OCI-LY3 (cell line): ENCODE measurements around the gene VIL1.

ENCODE experiments used
- H2AFZ ChIP-seq: fragments of 200-600, 300-600 bp; shearing (Covaris generic); 2 replicates; pipeline ENCODE4 v1.6.0; 2014; ENCODE audit warnings: antibody characterized with exemption, low read depth, low read length
- H3K27ac ChIP-seq: fragments of 200-600, 300-600 bp; sonication (generic); 2 replicates; pipeline ENCODE4 v1.5.1; 2014; ENCODE audit warnings: mild to moderate bottlenecking, low read length, moderate library complexity, mixed read lengths
- H3K27me3 ChIP-seq: fragments of 200-600, 300-600 bp; sonication (generic); 2 replicates; pipeline ENCODE4 v1.6.1; 2014; ENCODE audit warnings: low read depth, low read length, mixed read lengths
- H3K36me3 ChIP-seq: fragments of 200-600, 300-600 bp; sonication (generic); replicated peaks from 2 replicates; pipeline ENCODE3; 2014; ENCODE audit warnings: low read depth, low read length, mixed read lengths
- H3K4me1 ChIP-seq: fragments of 300-600, 200-600 bp; sonication (generic); 2 replicates; pipeline ENCODE4 v1.6.1; 2014; ENCODE audit warnings: low read length, mixed read lengths
- H3K4me2 ChIP-seq: fragments of 200-600, 300-600 bp; sonication (generic); 2 replicates; pipeline ENCODE4 v1.6.1; 2014; ENCODE audit warnings: low read length, mixed read lengths
- H3K4me3 ChIP-seq: fragments of 300-600, 200-600 bp; sonication (generic); 2 replicates; pipeline ENCODE4 v1.5.1; 2014; ENCODE audit warnings: antibody characterized with exemption, mild to moderate bottlenecking, low read length, moderate library complexity
- H3K79me2 ChIP-seq: fragments of 300-600, 200-600 bp; shearing (Covaris generic); 2 replicates; pipeline ENCODE4 v1.6.1; 2014; ENCODE audit warnings: mild to moderate bottlenecking, low read length, mixed read lengths
- H3K9ac ChIP-seq: fragments of 300-600, 200-600 bp; shearing (Covaris generic); 2 replicates; pipeline ENCODE4 v1.6.0; 2014; ENCODE audit warnings: mild to moderate bottlenecking, low read length, moderate library complexity
- H3K9me3 ChIP-seq: fragments of 200-600, 300-600 bp; shearing (Covaris generic); 2 replicates; pipeline ENCODE4 v1.6.1; 2014; ENCODE audit warnings: low read length, mixed read lengths; ENCODE audit not compliant: insufficient read depth
- H4K20me1 ChIP-seq: fragments of 200-600, 300-600 bp; sonication (generic); 2 replicates; pipeline ENCODE4 v1.6.1; 2016; ENCODE audit warnings: low read length, mixed read lengths; ENCODE audit not compliant: insufficient read depth
- EZH2phosphoT487 ChIP-seq: fragments of 200-600 bp; shearing (Covaris generic); IDR thresholded peaks from 2 replicates; pipeline ENCODE4 v1.6.1; 2018; ENCODE audit warnings: antibody characterized with exemption, mixed run types, low read depth
- TF ChIP-seq, protein P1 (sequence below): fragments of 200-600, 300-600 bp; sonication (generic); IDR thresholded peaks from 2 replicates; pipeline ENCODE4 v1.5.1; 2014; ENCODE audit warnings: antibody characterized with exemption, low read length, low read depth

VIL1 gene

GRCh38 chr2:218397820-218398436, 21.0 kb upstream of the VIL1 start:
- Histone ChIP-seq H3K4me2 (no peak overlapping the region), H3K9me3 (no peaks in the 10 kb centered on the region), H2AFZ (no peak overlapping the region), H3K79me2 (peaks cover 16% of the 10 kb centered on the region), H4K20me1 (no peaks in the 10 kb centered on the region; the same call in 1 of the 2 replicates), H3K36me3 (no peaks in the 10 kb centered on the region), H3K27me3 (no peaks in the 10 kb centered on the region), H3K27ac (no peak overlapping the region), H3K4me3 (no peak overlapping the region), H3K9ac (no peak overlapping the region), H3K4me1 (peaks cover 27% of the 10 kb centered on the region)
- no peak for TF ChIP-seq EZH2phosphoT487
- TF ChIP-seq, protein P1, sequence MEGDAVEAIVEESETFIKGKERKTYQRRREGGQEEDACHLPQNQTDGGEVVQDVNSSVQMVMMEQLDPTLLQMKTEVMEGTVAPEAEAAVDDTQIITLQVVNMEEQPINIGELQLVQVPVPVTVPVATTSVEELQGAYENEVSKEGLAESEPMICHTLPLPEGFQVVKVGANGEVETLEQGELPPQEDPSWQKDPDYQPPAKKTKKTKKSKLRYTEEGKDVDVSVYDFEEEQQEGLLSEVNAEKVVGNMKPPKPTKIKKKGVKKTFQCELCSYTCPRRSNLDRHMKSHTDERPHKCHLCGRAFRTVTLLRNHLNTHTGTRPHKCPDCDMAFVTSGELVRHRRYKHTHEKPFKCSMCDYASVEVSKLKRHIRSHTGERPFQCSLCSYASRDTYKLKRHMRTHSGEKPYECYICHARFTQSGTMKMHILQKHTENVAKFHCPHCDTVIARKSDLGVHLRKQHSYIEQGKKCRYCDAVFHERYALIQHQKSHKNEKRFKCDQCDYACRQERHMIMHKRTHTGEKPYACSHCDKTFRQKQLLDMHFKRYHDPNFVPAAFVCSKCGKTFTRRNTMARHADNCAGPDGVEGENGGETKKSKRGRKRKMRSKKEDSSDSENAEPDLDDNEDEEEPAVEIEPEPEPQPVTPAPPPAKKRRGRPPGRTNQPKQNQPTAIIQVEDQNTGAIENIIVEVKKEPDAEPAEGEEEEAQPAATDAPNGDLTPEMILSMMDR, result no peak

GRCh38 chr2:218398437-218399390, 20.2 kb upstream of the VIL1 start:
- peak overlapping the region; percentile 60; the same call in 1 of the 2 replicates for H3K9ac ChIP-seq
- TF ChIP-seq EZH2phosphoT487, result no peak
- TF ChIP-seq, protein P1, result no peak
- H3K4me1 ChIP-seq, result peaks cover 27% of the 10 kb centered on the region
- H3K9me3 ChIP-seq, result no peaks in the 10 kb centered on the region
- peaks cover 16% of the 10 kb centered on the region for H3K79me2 ChIP-seq
- no peak overlapping the region for H2AFZ ChIP-seq
- H3K4me3 ChIP-seq, result peak overlapping the region; percentile 76
- peak overlapping the region; percentile 79 for H3K4me2 ChIP-seq
- H4K20me1 ChIP-seq, result no peaks in the 10 kb centered on the region; the same call in 1 of the 2 replicates
- peak overlapping the region; percentile 62 for H3K27ac ChIP-seq
- no peaks in the 10 kb centered on the region for H3K27me3 ChIP-seq
- no peaks in the 10 kb centered on the region for H3K36me3 ChIP-seq

- Histone ChIP-seq H3K4me2 (peak within 1 kb of the TSS; percentile 79), H3K4me1 (peaks cover 25% of the 10 kb centered on the region), H3K27ac (peak within 1 kb of the TSS; percentile 65), H3K27me3 (no peaks in the 10 kb centered on the region), H2AFZ (no peak within 1 kb of the TSS), H3K36me3 (no peaks in the 10 kb centered on the region), H3K4me3 (peak within 1 kb of the TSS; percentile 97), H3K9ac (peak within 1 kb of the TSS; percentile 96), H3K9me3 (no peaks in the 10 kb centered on the region), H4K20me1 (no peaks in the 10 kb centered on the region; the same call in 1 of the 2 replicates), H3K79me2 (peaks cover 16% of the 10 kb centered on the region)
- no peak for TF ChIP-seq EZH2phosphoT487
- TF ChIP-seq, protein P1, result no peak
Measured at GRCh38 chr2:218399391-218400166, 19.3 kb upstream of the VIL1 start, which contains the start of gene CTDSP1. TSS of gene CTDSP1 (plus strand) at chr2:218399868. CDS start at chr2:218400091, 223 bp downstream.
